NCI-H2196 treated with DMSO at 0.1 percent for 48 hours (cell line): Measurements from ENCODE around the gene CHST7.
A peak's percentile ranks its signal among the peaks of the same experiment; 100 is the strongest.

Experiments used
- DNase-seq: peaks from one replicate; lab custom pipeline; 2025; ENCODE audit not compliant: unreplicated experiment; lab: John Stamatoyannopoulos, UW

Gene CHST7

DNA sequence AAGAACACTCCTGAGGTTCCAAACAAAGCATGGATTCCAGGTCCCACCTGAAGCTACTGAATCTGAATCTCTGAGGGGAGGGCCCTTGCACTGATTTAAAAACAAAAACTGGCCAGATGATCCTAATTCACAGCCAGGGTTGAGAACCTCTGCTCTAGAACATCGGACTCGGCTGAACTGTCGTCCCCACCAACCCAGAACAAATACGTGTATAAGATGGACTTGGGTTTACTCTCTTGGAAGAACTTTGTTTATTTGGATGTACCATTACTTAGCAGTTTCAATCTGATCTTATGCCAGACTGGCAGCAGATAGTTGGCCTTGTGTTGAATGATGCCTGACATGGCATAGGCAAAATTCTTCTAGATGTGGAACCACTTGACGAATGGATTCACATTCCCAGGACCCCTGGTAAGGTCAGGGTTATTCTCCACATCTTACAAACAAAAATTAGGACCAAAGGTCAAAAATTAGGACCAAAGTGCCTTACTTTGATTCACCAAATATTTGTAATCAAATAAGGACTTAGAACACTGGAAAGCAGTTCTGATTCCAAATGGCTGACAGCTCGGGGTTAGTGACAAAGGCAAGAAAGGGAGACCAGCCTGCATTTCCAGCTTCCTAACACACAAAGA is 29.0 kb downstream of the CHST7 start:
- DNase-seq, result no peak

DNA sequence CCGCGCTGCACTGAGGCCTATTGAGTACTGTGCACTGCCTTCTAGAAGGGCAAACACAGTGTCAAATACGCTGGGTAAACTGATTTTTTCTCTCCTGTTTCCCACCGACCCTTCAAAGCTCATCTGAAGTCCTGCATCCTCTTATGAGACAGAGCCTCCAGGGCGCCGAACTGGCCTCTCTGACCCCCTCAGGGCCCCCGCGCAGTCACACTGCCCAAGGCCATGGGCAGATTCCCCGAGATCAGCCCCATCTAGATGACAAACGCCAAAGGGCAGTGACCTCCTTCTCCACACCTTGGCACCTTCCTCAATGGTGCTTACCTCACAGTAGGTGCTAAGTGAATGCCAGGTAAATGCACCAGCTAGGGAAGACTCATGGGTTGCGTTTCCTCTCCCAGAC is 34.4 kb downstream of the CHST7 start:
- DNase-seq, result no peak

DNA sequence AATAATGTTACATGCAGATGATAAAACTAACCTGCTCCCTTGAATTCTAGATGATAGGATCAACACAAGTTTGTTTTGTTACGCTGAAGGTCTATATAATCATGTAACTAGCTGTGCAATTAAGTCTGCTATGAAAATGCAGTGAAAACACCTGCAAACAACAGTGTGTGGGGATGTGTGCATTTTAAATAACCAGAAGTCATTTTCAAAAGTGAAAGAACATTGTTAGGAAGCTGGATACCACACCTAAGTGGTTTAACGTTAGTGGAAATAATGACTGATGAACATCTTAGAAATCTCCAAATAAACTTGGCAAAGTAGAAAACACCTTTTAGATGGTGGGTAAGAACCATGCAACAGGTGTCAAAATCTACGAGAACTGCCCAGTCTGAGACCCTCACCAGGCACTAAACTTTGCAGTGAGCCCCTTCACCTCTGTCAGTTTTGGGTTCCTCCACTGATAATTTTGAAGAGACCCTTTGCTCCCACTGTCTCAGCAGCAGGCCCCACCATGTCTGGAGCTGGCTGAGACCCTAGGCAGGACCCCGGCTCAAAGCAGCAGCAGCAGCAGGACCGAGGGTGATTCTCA is 36.6 kb downstream of the CHST7 start:
- DNase-seq, result no peak

DNA sequence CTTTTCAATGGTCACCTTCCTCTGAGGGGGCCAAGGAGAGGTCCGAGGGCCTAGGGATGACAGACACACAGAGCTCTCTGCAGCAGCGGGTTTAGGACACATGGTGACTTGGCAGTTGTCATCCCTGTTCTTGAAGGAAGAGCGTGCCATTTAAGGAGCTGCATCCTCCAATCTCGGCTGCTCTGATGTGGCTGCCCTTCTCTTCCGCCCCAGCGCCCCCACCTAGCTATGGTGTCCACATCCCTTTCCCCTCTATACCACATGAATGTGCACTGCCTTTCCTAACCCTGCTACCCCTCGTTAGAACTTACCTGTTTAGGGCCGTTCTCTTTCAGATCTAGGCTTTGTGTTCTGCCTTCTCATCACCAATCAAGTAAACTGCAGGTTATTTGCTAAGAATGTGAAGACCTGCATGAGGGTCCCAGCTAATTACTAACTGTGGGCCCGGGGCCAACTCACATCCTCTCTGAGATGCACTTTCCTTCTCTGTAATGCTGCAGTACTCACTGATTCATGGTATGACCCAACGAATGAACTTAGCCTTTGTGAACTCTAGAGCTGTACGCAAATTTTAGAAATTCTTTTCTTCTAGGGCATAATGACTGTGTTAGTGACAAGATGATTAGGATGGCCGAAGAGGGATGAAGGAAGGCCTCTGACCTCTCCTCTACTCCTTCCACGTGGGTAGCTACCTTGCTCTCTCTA is 38.2 kb downstream of the CHST7 start:
- DNase-seq, result no peak

DNA sequence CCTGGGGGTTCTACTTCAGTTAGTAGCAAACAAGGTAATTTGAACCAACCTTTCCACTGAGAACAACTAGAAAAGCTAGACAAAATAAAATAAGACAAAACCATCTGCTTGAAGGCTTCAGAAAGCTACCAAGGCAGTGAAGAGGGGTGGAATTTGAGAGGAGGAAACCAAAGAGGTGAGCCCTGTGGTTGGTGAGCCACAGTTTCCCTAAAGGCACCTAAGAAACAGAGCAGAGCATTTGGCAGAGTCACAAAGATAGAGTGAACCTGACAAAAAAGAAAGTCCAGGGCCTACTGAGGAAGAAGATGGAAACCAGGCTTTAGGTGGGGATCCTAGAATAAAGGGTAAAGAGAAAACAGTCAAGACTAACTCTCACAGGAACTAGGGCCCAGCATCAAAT is 44.3 kb downstream of the CHST7 start:
- DNase-seq, result no peak

DNA sequence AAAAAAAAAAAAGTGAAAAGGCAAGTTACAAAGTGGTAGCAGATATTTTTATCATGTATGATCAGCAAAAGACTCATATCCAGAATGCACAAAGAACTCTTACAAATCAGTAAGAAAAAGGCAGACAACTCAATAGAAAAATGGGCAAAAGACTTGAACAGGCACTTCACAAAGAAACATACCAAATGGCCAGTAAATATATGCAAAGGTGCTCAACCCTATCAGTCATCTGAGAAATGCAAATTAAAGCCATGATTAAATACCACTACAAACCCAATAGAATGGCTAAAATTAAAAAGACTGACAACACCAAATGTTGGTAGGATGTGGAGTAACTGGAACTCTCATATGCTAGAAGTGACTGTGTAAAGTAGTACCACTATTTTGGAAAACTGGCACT is 45.4 kb downstream of the CHST7 start:
- no peak for DNase-seq

DNA sequence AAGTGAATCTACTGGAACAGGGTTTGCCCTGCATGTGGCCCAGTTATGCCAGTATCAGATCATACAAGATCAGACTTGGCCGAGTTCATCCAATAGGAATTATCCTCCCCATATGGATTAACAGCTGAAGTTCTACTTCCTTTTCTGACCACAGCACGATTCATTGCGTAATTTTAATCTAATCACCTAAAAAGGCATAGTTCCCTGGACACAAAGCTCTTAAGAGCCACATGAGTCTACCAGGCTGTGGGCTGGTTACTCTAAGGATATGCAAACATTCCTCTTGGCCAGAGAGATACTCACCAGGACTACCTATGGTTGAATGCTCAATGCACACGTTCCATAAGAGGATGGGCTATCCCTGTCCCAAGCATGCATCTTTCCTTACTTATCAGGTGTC is 46.9 kb downstream of the CHST7 start:
- DNase-seq, result no peak

DNA sequence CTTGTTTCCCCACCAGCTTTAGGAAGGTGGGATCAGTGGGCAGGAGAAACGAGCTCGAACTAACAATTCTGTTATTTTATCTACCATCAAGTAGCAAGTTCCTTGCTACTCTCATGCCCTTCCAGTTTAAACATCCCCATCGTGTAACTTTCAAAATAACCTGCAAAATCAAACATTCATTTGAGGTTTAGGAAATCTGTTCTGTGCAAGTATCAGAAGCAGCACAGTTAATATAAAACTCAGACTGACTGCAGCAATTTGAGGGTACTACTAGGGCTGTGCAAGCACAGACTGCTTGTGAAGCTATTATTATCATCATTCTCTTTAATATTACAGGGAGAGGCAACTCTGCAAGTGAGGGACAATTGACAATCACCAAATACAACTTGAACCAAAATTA is 48.0 kb downstream of the CHST7 start:
- DNase-seq, result no peak

DNA sequence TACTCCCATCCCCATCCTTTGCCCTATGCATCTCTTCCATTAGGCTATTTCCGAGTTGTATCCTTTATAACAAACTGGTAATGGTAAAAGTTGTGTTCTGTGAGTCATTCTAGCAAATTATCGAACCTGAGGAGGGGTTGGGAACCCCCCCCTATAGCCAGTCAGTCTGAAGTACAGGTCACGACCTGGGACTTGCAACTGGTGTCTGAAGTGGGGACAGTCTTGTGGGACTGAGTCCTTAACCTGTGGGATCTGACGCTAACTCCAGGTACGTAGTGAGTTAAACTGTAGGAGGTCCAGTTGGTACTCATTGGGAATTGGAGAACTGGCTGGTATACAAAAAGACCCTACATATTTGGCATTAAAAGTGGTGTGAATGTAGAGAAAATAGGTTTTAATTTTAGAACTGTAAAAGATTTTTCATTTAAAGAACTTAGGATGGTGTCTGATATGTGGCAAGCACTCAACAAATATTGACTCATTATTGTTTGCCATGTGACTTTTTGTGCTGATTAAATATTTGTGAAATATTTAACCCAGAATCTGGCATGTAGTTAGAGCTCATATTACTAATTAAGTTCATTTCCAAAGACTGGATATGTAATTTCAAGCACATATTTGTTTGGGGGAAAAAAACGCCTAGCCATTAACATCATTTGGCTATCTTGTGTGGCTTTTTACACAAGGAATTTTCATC is 50.7 kb downstream of the CHST7 start:
- no peak for DNase-seq

DNA sequence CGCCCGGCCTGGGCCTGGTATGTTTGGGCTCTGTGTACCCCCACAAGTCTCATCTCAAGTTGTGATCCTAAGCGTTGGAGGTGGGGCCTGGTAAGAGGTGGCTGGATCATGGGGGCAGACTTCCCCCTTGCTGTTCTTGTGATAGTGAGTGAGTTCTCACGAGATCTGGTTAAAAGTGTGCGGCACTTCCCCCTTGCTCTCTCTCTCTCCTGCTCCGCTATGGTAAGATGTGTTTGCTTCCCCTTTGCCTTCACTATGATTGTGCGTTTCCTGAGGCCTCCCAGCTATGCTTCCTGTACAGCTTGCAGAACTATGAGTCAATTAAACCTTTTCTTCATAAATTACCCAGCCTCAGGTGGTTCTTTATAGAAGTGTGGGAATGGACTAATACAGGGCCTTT is 53.0 kb downstream of the CHST7 start:
- no peak for DNase-seq

DNA sequence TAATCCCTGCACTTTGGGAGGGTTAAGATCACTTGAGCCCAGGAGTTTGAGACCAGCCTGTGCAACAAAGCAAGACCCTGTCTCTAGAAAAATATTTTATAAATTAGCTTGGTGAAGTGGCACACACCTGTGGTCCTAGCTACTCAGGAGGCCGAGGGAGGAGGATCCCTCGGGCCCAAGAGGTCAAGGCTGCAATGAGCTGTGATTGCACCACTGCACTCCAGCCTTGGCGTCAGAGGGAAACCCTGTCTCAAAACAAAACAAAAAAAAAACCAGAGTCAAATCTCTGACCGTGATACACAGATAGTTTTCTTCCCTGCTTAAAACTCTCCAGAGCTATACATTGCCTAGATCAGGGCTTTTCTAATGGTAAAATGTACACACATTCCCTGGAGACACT is 53.5 kb downstream of the CHST7 start:
- no peak for DNase-seq

DNA sequence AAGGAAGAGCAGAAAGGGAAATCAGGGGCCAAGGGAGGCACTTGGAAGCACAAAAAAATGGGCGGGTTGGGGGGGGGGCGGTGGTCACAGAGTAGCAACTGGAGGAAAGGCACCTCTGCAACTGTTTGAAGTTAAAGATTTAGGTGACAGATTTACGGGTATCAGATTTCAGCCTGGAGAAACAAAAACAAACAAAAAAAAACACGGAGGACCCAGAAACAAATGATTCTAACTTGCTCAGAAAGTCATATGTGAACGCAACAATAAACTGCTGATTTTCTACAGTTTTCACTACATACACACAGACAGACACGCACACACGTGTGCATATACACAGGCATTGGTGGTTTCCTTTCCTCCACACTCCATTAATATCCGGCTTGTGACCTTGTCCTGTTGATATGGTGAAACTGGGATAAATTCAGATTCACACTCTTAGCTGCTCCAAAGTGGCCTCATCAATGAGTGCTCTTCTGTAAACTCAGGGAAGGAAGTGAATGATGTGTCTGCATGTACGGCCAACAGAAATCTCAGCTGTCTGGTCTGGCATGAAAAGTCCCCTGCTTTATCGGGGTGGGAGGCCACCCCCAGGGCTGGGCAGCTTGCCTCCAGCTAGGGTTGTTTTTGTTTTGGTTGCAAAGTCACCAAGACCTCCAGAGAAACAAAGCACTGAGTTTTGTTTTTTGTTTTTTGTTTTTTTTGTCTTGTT is 54.3 kb downstream of the CHST7 start:
- DNase-seq, result no peak

DNA sequence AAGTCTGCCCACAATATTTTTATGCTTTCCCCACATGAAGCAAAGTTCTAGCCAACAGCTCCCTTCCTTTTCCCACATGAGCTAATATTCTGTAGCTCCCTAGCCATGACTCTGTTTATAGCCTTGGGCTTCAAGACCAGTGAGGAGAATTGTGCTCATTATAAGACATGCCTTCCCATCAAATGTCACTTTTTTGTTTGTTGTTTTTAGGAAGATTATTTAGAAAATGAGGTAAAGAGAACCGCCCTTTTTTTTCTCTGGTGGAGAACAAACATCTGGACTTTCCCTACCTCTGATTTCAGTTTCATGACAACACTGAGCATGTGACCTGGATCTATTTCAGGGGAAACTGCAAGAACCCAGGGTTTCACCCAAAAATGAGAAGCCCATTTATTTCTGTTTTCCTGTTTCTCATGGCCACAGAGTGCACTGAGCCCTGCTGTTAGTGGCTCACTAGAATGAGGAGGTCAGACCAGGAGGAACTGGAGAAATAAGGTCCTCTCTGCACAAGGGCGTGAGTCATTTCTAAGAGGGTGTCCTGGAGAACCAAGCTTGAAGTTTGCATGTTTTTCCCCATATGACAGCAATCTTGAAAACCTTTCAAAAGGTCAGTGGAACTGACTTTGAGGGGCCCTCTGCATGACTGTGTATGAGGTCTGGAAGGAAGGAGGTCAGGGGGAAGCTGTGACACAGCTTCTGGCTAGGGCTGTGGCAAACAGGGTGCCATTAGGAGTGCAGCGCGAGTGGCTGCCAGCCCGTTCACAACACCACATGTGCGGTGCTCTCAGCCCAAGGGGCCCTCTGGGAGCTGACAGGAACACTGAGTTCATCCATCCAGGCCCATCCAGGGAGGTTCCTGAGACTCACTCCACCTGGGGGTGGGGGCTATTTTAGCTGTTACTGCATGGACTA is 55.2 kb downstream of the CHST7 start:
- no peak for DNase-seq

DNA sequence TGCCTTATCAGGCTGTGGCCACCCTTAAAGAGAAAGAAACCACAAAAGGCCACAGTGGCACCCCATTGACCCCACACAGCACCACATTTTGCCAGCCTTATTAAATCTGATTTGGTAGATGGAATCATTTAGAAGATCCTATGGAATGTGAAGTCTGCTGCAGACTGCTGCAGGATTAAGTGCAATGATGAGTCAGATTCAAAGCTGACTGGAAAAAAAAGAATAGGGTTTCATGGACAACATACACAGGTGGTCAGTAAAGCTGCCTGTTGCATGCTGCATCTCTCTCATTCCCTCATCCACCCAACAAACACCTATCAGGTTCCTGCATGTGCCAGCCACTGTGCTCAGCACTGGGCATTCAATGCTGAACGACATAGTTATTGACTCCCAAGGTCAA is 56.6 kb downstream of the CHST7 start:
- DNase-seq, result no peak

DNA sequence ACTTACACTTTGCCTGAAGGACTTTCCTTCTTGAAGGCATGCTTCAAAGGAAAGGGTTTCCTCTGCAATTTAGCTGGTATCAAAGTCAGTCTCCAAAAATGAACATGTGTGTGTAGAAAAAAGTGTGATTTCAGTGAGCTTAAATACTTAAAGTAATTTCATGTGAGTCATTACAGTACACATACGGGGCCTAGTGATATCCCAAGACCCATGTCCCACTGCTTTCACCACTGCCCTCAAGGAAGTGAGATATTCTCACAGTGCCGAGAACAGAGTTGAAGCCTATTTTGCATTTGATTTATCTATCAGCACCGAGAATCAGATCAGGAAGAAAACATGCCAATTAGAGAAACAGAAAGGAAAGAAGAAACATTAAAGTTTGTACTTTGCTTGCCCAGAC is 61.0 kb downstream of the CHST7 start:
- no peak for DNase-seq

DNA sequence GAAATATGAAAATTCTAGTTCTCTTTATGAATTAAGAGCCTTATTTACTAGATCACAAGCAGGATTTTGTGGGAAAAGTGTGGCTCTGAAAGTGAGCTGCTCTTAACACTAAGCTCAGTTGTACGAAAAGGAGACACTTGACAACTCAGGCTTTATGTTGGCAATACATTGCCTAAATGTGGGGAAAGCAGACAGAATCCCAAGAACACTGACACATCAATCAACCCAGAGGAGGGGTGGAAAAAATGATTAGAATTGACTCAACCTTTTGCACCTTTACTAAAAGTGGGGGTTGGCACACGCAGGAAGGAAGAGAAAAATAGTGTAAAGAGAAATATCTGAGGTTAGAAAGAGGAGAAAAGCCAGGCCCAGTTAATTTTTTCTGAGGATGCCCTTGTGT is 61.6 kb downstream of the CHST7 start:
- DNase-seq, result no peak

DNA sequence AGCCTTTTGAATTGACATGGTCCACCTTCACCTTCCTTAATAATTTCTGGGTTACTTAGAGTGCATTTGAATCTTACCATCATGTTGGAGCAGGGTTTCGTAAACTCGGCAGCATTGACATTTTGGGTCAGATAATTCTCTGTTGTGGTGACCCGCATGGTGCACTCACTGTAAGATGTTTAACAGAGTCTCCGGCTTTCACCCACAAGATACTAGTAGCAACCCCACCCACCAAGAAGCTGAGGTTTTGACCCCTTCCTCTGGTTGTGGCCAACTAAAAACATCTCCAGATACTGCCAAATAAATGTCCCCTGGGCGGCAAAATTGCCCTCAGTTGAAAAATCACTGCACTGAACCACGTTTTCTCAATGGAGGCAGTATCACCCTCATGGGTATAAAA is 62.7 kb downstream of the CHST7 start:
- DNase-seq, result no peak

DNA sequence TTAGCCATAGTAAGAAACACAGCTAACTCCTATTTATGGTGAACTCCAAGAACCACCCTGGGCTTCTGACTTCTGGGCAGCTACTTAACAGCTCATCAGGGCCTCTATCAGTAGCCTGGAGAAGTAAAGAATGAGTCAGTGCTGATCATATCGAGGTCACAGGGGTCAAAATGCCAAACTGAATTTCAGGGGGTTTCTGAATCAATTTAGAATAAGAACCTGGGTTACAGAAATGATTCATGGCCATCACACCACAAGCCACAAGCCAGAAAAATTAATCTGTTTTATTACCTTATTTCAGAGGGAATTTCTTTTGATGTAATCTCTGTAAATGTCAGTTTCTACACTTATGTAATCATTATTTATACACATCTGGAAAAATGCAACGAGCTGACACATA is 64.4 kb downstream of the CHST7 start:
- DNase-seq, result no peak

DNA sequence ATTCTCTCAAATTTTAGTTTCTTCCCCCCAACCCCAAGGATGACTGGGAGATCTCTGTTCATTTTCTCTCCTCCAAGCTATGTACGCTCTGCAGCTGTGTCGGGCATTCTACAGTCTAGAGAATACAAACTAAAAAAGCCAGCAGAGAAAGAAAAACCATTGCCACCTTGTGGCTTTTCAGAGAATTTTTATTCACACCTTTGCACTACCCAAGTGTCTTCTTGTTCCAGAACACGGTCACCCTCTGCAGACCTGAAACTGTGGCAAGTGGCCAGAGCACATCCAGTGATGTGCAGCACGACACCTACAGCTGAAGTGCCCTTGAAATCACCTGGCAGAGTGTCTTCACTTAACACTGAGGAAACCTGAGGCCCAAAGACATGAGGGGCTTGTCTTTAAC is 68.6 kb downstream of the CHST7 start:
- peak; percentile 12 for DNase-seq

DNA sequence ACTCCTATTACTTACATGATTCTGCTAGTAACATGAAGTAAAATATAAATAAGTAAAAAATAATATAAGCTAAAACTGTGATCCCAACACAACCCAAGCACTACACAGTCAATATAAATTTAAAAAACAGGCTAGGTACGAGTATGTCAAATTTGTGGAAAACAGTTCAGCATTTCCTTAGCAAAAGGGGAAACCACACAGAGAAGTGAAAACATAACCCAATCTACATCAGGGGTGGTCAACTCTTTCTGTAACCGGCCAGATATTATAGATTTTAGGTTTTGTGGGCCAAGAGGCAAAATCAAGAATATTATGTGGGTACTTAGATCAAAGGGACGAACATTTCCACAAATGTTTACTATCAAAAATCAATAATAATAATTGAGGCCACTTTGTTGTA is 70.1 kb downstream of the CHST7 start:
- no peak for DNase-seq

DNA sequence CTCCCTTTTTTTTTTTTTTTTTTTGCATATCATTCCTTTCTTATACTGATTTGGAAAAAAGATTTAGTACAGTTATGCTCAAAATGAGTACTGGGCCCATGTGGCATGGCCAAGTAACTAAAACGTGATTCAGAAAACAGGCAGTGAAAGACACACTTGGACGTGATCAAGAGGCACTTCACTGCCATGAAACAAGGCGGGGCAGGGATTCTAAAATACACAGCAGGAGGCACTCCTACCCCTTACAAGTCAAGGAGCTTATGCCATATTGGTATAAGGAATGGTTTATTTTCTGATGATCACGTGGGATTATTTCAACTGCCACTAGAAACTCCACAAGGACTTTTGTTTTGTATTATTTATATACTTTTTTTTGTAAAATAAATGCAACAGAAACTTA is 72.0 kb downstream of the CHST7 start:
- DNase-seq, result no peak
